ENCODE measurements around the gene PCDHB4. TPM values are rescaled to one million over a fixed set of nuclear protein-coding genes. Genes with fewer than 3 reads are reported as not detected.
"Not testable (repeated sequence)": the region's sequence is repeated elsewhere in the genome, so short reads cannot be mapped to it uniquely, and the experiment has no call there.

The PCDHB4 gene
- total RNA-seq (1 to 10 TPM; 6.2 to 9.1 TPM), polyA plus RNA-seq (1 to 10 TPM in 1 of 2 donors, under 1 TPM in 1; 0.88 to 5.8 TPM)
- long read RNA-seq, donor 1, partial matches to known transcripts, result 0 of 5 reads
- long read RNA-seq, donor 1, other reads (novel, unspliced or antisense), result 1 of 5 reads
- long read RNA-seq, donor 2, partial matches to known transcripts, result 0 of 4 reads
- long read RNA-seq, donor 2, other reads (novel, unspliced or antisense), result 0 of 4 reads

DNA sequence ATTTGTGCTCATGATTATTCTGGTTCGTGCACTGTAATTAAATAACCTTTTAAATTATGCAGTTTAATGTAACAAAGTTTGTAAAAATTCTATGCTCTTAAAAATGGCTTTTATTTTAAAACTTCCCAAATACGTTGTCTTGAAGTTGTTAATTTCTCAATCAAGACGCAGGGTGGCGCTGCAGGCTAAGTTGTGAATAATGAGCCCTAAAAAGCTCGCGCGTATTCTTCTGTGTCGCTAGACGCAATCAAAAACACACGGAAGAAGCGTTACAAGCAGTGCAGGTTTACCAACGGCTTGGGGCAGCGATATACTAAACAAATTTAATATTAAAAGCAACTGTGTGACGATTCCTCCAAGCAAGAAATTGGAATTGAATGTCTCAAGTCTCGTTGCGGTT lies at the start of gene PCDHB4:
Gene PCDHB4 (plus strand): TSS at position 256 of the 400 bp plus-strand sequence. CDS start 181 bp downstream, outside the sequence.
- intact Hi-C loops (cut with DNase I), result no loop called here
- Histone ChIP-seq H3K4me3 (ENCODE audit: low read length in 2 of 2) (peak within 1 kb of the TSS; percentile 8 to 16), H3K27me3 (ENCODE audit: control insufficient read depth in 1 of 2, insufficient read depth in 2 of 2, low read length in 1 of 2) (no peaks in the 10 kb centered on the region), H3K27ac (ENCODE audit: low read depth in 1 of 2, low read length in 2 of 2) (no peak within 1 kb of the TSS), H3K36me3 (ENCODE audit: control insufficient read depth in 1 of 2, insufficient read depth in 2 of 2, low read length in 1 of 2) (no peaks in the 10 kb centered on the region), H3K9me3 (ENCODE audit: control insufficient read depth, low read length) (peaks cover 11% of the 10 kb centered on the region), H3K4me1 (ENCODE audit: control insufficient read depth in 1 of 2, insufficient read depth in 2 of 2, low read length in 2 of 2) (no peaks in the 10 kb centered on the region)
- DNase-seq, result no peak
- 10 to 14% methylated on average over 16 of the region's 16 CpGs for WGBS, 2 donors
- no peak for ATAC-seq (ENCODE audit: low FRiP score)

DNA sequence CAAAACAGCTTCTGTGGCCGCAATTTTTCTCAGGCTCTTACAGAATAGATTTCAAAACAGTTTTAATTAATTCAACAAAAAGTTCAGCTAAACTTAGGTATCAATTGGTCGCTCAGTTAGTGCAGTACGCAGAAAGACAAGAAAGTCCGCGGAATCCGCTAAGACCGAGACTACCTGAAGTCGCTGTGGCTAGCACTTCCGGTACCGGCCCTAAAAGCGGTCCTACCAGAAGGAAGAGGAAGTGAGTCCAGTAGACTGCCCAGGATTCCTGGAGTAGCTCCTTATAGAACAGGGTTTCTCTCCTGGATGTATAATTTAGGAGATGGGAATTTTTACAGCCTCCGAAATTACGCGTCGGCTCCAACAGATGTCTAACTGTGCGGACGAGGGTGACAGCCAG lies 43.8 kb upstream of the PCDHB4 start:
- intact Hi-C loops (cut with DNase I), result no loop called here
- WGBS, 2 donors, result 33 to 39% methylated on average over 17 of the region's 17 CpGs
- Histone ChIP-seq H3K27ac (ENCODE audit: low read depth in 1 of 2, low read length in 2 of 2) (no peak overlapping the region), H3K27me3 (ENCODE audit: control insufficient read depth in 1 of 2, insufficient read depth in 2 of 2, low read length in 1 of 2) (no peaks in the 10 kb centered on the region), H3K4me3 (ENCODE audit: low read length in 2 of 2) (no peak overlapping the region), H3K9me3 (ENCODE audit: control insufficient read depth, low read length) (peaks cover 1% of the 10 kb centered on the region), H3K36me3 (ENCODE audit: control insufficient read depth in 1 of 2, insufficient read depth in 2 of 2, low read length in 1 of 2) (no peaks in the 10 kb centered on the region), H3K4me1 (ENCODE audit: control insufficient read depth in 1 of 2, insufficient read depth in 2 of 2, low read length in 2 of 2) (no peaks in the 10 kb centered on the region)
- DNase-seq (no peak), ATAC-seq (ENCODE audit: low FRiP score) (no peak)

DNA sequence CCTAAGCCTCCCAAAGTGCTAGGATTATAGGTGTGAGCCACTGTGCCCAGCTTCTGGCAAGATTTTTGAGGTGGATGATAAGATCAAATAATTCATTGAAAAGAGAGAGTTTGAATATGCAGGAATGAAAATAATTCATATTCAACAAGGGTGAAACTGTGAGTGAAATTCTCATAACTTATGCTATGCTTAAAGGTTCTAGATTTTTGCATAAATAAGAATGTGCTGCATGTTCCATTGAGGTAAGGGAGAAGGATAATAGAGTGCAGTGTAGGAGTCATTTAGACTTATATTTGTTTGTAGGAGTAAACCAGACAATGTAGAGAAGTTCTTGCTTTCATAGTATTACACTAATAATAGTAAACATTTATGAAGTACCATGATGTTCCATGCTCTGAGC lies 39.4 kb upstream of the PCDHB4 start:
- Histone ChIP-seq H3K9me3 (ENCODE audit: control insufficient read depth, low read length) (peaks cover 1% of the 10 kb centered on the region), H3K27ac (ENCODE audit: low read depth in 1 of 2, low read length in 2 of 2) (no peak overlapping the region), H3K4me1 (ENCODE audit: control insufficient read depth in 1 of 2, insufficient read depth in 2 of 2, low read length in 2 of 2) (no peaks in the 10 kb centered on the region), H3K27me3 (ENCODE audit: control insufficient read depth in 1 of 2, insufficient read depth in 2 of 2, low read length in 1 of 2) (no peaks in the 10 kb centered on the region), H3K4me3 (ENCODE audit: low read length in 2 of 2) (no peak overlapping the region), H3K36me3 (ENCODE audit: control insufficient read depth in 1 of 2, insufficient read depth in 2 of 2, low read length in 1 of 2) (no peaks in the 10 kb centered on the region)
- intact Hi-C loops (cut with DNase I), result no loop called here
- ATAC-seq (ENCODE audit: low FRiP score) (no peak), DNase-seq (no peak)

DNA sequence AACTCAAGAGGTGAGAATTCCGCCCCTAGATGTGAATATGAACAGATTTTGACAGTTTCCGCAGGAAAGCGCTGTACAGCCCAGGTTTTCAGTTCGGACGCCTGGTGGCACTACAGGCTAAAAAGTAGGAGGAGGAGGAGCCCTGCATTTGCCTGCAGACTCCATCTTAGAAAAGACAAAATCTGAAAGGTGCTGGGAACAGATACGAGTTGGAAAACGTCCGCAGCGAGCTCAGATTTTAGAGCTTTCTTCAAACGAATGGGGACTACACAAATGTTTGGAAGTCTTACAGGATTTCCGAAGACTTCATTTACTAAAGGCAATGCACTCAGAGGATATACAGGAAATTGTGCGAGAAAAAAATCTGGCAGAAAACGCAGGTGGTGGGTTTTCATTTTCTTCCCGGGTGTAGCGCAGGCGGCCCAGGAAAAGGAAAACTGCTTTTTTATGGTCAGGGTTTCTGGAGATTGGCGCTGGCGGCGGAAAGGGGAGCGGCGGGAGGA lies 37.1 kb upstream of the PCDHB4 start:
- ATAC-seq (ENCODE audit: low FRiP score), result no peak
- no peaks in the 10 kb centered on the region for H3K36me3 ChIP-seq (ENCODE audit: control insufficient read depth in 1 of 2, insufficient read depth in 2 of 2, low read length in 1 of 2)
- H3K4me3 ChIP-seq (ENCODE audit: low read length in 2 of 2), result peak overlapping the region; percentile 56 to 95
- no peak overlapping the region for H3K27ac ChIP-seq (ENCODE audit: low read depth in 1 of 2, low read length in 2 of 2)
- peaks cover 1% of the 10 kb centered on the region for H3K9me3 ChIP-seq (ENCODE audit: control insufficient read depth, low read length)
- WGBS, 2 donors, result 7 to 8% methylated on average over 21 of the region's 21 CpGs
- no peak for DNase-seq
- H3K4me1 ChIP-seq (ENCODE audit: control insufficient read depth in 1 of 2, insufficient read depth in 2 of 2, low read length in 2 of 2), result no peaks in the 10 kb centered on the region
- intact Hi-C loops (cut with DNase I), result no loop called here
- no peaks in the 10 kb centered on the region for H3K27me3 ChIP-seq (ENCODE audit: control insufficient read depth in 1 of 2, insufficient read depth in 2 of 2, low read length in 1 of 2)

DNA sequence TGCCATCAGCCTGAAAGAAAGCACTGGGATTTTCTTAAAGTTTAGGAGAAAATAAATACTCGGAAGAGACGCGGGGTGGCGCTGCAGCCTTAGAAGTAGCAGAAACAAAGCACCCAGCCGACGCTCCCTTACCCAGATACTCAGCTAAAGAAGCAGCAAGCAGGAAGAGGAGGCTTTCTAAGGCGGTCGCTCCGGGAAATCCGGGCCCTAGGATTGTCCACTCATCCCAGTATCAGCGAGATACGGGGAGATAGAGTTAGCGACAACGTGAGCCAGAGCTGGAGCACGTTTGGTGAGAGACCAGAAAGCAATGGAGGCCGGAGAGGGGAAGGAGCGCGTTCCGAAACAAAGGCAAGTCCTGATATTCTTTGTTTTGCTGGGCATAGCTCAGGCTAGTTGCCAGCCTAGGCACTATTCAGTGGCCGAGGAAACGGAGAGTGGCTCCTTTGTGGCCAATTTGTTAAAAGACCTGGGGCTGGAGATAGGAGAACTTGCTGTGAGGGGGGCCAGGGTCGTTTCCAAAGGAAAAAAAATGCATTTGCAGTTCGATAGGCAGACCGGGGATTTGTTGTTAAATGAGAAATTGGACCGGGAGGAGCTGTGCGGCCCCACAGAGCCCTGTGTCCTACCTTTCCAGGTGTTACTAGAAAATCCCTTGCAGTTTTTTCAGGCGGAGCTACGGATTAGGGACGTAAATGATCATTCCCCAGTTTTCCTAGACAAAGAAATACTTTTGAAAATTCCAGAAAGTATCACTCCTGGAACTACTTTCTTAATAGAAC lies 26.9 kb upstream of the PCDHB4 start, which contains the start of gene PCDHB2:
Gene PCDHB2 (plus strand): TSS at position 135 of the 782 bp plus-strand sequence. CDS start 176 bp downstream, at position 311.
- Histone ChIP-seq H3K4me3 (ENCODE audit: low read length in 2 of 2) (peak within 1 kb of the TSS in 1 of 2 donors; percentile 1), H3K27me3 (ENCODE audit: control insufficient read depth in 1 of 2, insufficient read depth in 2 of 2, low read length in 1 of 2) (no peaks in the 10 kb centered on the region), H3K9me3 (ENCODE audit: control insufficient read depth, low read length) (peaks cover 13% of the 10 kb centered on the region), H3K36me3 (ENCODE audit: control insufficient read depth in 1 of 2, insufficient read depth in 2 of 2, low read length in 1 of 2) (no peaks in the 10 kb centered on the region), H3K27ac (ENCODE audit: low read depth in 1 of 2, low read length in 2 of 2) (no peak within 1 kb of the TSS), H3K4me1 (ENCODE audit: control insufficient read depth in 1 of 2, insufficient read depth in 2 of 2, low read length in 2 of 2) (no peaks in the 10 kb centered on the region)
- DNase-seq (no peak), ATAC-seq (ENCODE audit: low FRiP score) (no peak)
- WGBS, 2 donors, result 9 to 11% methylated on average over 29 of the region's 29 CpGs
- intact Hi-C loops (cut with DNase I), result no loop called here

DNA sequence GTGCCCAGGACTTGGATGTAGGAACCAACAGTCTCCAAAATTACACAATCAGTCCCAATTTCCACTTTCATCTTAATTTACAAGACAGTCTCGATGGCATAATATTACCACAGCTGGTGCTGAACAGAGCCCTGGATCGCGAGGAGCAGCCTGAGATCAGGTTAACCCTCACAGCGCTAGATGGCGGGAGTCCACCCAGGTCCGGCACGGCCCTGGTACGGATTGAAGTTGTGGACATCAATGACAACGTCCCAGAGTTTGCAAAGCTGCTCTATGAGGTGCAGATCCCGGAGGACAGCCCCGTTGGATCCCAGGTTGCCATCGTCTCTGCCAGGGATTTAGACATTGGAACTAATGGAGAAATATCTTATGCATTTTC lies 26.4 kb upstream of the PCDHB4 start:
- 29 to 35% methylated on average over 12 of the region's 12 CpGs for WGBS, 2 donors
- no peak for ATAC-seq (ENCODE audit: low FRiP score)
- Histone ChIP-seq H3K36me3 (ENCODE audit: control insufficient read depth in 1 of 2, insufficient read depth in 2 of 2, low read length in 1 of 2) (no peaks in the 10 kb centered on the region), H3K4me1 (ENCODE audit: control insufficient read depth in 1 of 2, insufficient read depth in 2 of 2, low read length in 2 of 2) (no peaks in the 10 kb centered on the region), H3K27ac (ENCODE audit: low read depth in 1 of 2, low read length in 2 of 2) (no peak overlapping the region), H3K9me3 (ENCODE audit: control insufficient read depth, low read length) (peaks cover 13% of the 10 kb centered on the region), H3K27me3 (ENCODE audit: control insufficient read depth in 1 of 2, insufficient read depth in 2 of 2, low read length in 1 of 2) (no peaks in the 10 kb centered on the region), H3K4me3 (ENCODE audit: low read length in 2 of 2) (no peak overlapping the region)
- no peak for DNase-seq
- intact Hi-C loops (cut with DNase I), result no loop called here

DNA sequence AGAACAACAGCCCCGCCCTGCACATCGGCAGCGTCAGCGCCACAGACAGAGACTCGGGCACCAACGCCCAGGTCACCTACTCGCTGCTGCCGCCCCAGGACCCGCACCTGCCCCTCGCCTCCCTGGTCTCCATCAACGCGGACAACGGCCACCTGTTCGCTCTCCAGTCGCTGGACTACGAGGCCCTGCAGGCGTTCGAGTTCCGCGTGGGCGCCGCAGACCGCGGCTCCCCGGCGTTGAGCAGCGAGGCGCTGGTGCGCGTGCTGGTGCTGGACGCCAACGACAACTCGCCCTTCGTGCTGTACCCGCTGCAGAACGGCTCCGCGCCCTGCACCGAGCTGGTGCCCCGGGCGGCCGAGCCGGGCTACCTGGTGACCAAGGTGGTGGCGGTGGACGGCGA lies 25.4 kb upstream of the PCDHB4 start:
- WGBS, 2 donors, result 32% methylated on average over 24 to 32 of the region's 46 CpGs
- intact Hi-C loops (cut with DNase I); H3K4me3 ChIP-seq (ENCODE audit: low read length in 2 of 2); H3K36me3 ChIP-seq (ENCODE audit: control insufficient read depth in 1 of 2, insufficient read depth in 2 of 2, low read length in 1 of 2); H3K4me1 ChIP-seq (ENCODE audit: control insufficient read depth in 1 of 2, insufficient read depth in 2 of 2, low read length in 2 of 2); ATAC-seq (ENCODE audit: low FRiP score); H3K27ac ChIP-seq (ENCODE audit: low read depth in 1 of 2, low read length in 2 of 2); DNase-seq; H3K27me3 ChIP-seq (ENCODE audit: control insufficient read depth in 1 of 2, insufficient read depth in 2 of 2, low read length in 1 of 2): not testable (repeated sequence)
- peaks cover 19% of the 10 kb centered on the region for H3K9me3 ChIP-seq (ENCODE audit: control insufficient read depth, low read length)

DNA sequence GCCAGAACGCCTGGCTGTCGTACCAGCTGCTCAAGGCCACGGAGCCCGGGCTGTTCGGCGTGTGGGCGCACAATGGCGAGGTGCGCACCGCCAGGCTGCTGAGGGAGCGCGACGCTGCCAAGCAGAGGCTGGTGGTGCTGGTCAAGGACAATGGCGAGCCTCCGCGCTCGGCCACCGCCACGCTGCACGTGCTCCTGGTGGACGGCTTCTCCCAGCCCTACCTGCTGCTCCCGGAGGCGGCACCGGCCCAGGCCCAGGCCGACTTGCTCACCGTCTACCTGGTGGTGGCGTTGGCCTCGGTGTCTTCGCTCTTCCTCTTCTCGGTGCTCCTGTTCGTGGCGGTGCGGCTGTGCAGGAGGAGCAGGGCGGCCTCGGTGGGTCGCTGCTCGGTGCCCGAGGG lies 25.0 kb upstream of the PCDHB4 start:
- H3K4me3 ChIP-seq (ENCODE audit: low read length in 2 of 2); H3K27ac ChIP-seq (ENCODE audit: low read depth in 1 of 2, low read length in 2 of 2); DNase-seq; ATAC-seq (ENCODE audit: low FRiP score); H3K27me3 ChIP-seq (ENCODE audit: control insufficient read depth in 1 of 2, insufficient read depth in 2 of 2, low read length in 1 of 2); intact Hi-C loops (cut with DNase I); H3K4me1 ChIP-seq (ENCODE audit: control insufficient read depth in 1 of 2, insufficient read depth in 2 of 2, low read length in 2 of 2); H3K36me3 ChIP-seq (ENCODE audit: control insufficient read depth in 1 of 2, insufficient read depth in 2 of 2, low read length in 1 of 2): not testable (repeated sequence)
- H3K9me3 ChIP-seq (ENCODE audit: control insufficient read depth, low read length), result peaks cover 19% of the 10 kb centered on the region
- WGBS, 2 donors, result 23 to 25% methylated on average over 9 to 36 of the region's 38 CpGs
